Retinal pigment epithelial cell (primary cell): Measurements from ENCODE around the gene AK9.

Experiments used
- DNase-seq: peaks from one replicate; pipeline ENCODE4 v3.0.0-alpha.2; 2010; ENCODE audit warnings: low read depth
- H3K4me3 ChIP-seq: 2 replicates; pipeline ENCODE4 v1.5.1; 2011; ENCODE audit warnings: mild to moderate bottlenecking, low read length, control low read depth, moderate library complexity
- CTCF ChIP-seq: conservative IDR thresholded peaks from 2 replicates; pipeline ENCODE4 v1.5.1; 2011; ENCODE audit warnings: low read depth, low read length, control low read depth, inconsistent platforms

Gene AK9

GRCh38 chr6:109722564-109723254 lies 31.7 kb upstream of the AK9 start:
- DNase-seq: no peak
- TF ChIP-seq CTCF: no peak
- no peak overlapping the region for H3K4me3 ChIP-seq

GRCh38 chr6:109722011-109722410 lies 31.0 kb upstream of the AK9 start:
- TF ChIP-seq CTCF: no peak
- no peak overlapping the region for H3K4me3 ChIP-seq
- no peak for DNase-seq

- no peak for TF ChIP-seq CTCF
- no peak overlapping the region for H3K4me3 ChIP-seq
- no peak for DNase-seq
Observed at GRCh38 chr6:109720311-109720710, 29.3 kb upstream of the AK9 start.

GRCh38 chr6:109718991-109719390 lies 28.0 kb upstream of the AK9 start:
- DNase-seq: no peak
- no peak for TF ChIP-seq CTCF
- no peak overlapping the region for H3K4me3 ChIP-seq

- no peak for TF ChIP-seq CTCF
- H3K4me3 ChIP-seq: no peak overlapping the region
- DNase-seq: no peak
Observed at GRCh38 chr6:109717971-109718370, 27.0 kb upstream of the AK9 start.

GRCh38 chr6:109715616-109716015 lies 24.6 kb upstream of the AK9 start:
- no peak overlapping the region for H3K4me3 ChIP-seq
- no peak for DNase-seq
- no peak for TF ChIP-seq CTCF

GRCh38 chr6:109714611-109715010 lies 23.6 kb upstream of the AK9 start:
- TF ChIP-seq CTCF: no peak
- no peak for DNase-seq
- no peak overlapping the region for H3K4me3 ChIP-seq
